Astrocyte (in vitro differentiated cells and primary cell): ENCODE results near the gene FAM193B. TPM values are rescaled to one million over a fixed set of nuclear protein-coding genes. Genes with fewer than 3 reads are reported as not detected.

ENCODE experiments used
- DNase-seq: peaks from one replicate; pipeline ENCODE4 v3.0.0-alpha.2; 2010; ENCODE audit warnings: low read depth
- FAIRE-seq: peaks from 2 replicates; lab custom pipeline; 2011; peaks lifted over from hg19 to GRCh38; lab: Jason Lieb, UNC
- H2AFZ ChIP-seq: 2 replicates; pipeline ENCODE4 v1.6.0; 2012; ENCODE audit warnings: low read depth, low read length, inconsistent platforms
- H3K27ac ChIP-seq: 2 replicates; pipeline ENCODE4 v1.5.1; 2011; ENCODE audit warnings: low read depth, low read length, inconsistent platforms
- H3K27me3 ChIP-seq: 2 replicates; pipeline ENCODE4 v1.6.0; 2011; ENCODE audit warnings: low read length, inconsistent platforms; ENCODE audit not compliant: insufficient read depth
- H3K36me3 ChIP-seq: 2 replicates; pipeline ENCODE4 v1.5.1; 2011; ENCODE audit warnings: low read length, inconsistent platforms; ENCODE audit not compliant: insufficient read depth
- H3K4me1 ChIP-seq: 2 replicates; pipeline ENCODE4 v1.5.1; 2011; ENCODE audit warnings: low read length, inconsistent platforms; ENCODE audit not compliant: insufficient read depth
- H3K4me2 ChIP-seq: 2 replicates; pipeline ENCODE4 v1.6.0; 2012; ENCODE audit warnings: low read length, inconsistent platforms
- H3K4me3 ChIP-seq: 2 replicates; pipeline ENCODE4 v1.5.1; 2011; ENCODE audit warnings: low read depth, mild to moderate bottlenecking, low read length, inconsistent platforms; ENCODE audit not compliant: insufficient read depth
- H3K79me2 ChIP-seq: 2 replicates; pipeline ENCODE4 v1.6.0; 2012; ENCODE audit warnings: mild to moderate bottlenecking, low read length, inconsistent platforms; ENCODE audit not compliant: insufficient read depth
- H3K9ac ChIP-seq: 2 replicates; pipeline ENCODE4 v1.6.0; 2012; ENCODE audit warnings: mild to moderate bottlenecking, low read length, inconsistent platforms
- H3K9me3 ChIP-seq: 2 replicates; pipeline ENCODE4 v1.5.1; 2012; ENCODE audit warnings: low read depth, mild to moderate bottlenecking, low read length, inconsistent platforms; ENCODE audit not compliant: insufficient read depth
- H4K20me1 ChIP-seq: 2 replicates; pipeline ENCODE4 v1.6.0; 2012; ENCODE audit warnings: low read length, inconsistent platforms; ENCODE audit not compliant: insufficient read depth
- H3K27ac Mint-ChIP-seq: one replicate; pipeline ENCODE4 v1.8.0; 2021; ENCODE audit warnings: mild to moderate bottlenecking, mixed read lengths; ENCODE audit not compliant: unreplicated experiment
- H3K27me3 Mint-ChIP-seq: one replicate; pipeline ENCODE4 v1.8.0; 2021; ENCODE audit warnings: low read depth, mixed read lengths; ENCODE audit not compliant: unreplicated experiment
- H3K36me3 Mint-ChIP-seq: one replicate; pipeline ENCODE4 v1.8.0; 2021; ENCODE audit warnings: low read depth, mixed read lengths; ENCODE audit not compliant: unreplicated experiment
- H3K4me1 Mint-ChIP-seq: one replicate; pipeline ENCODE4 v1.8.0; 2021; ENCODE audit warnings: low read depth, mixed read lengths; ENCODE audit not compliant: unreplicated experiment
- H3K4me3 Mint-ChIP-seq: one replicate; pipeline ENCODE4 v1.8.0; 2021; ENCODE audit warnings: mild to moderate bottlenecking, moderate library complexity, mixed read lengths; ENCODE audit not compliant: unreplicated experiment
- H3K9me3 Mint-ChIP-seq: one replicate; pipeline ENCODE4 v1.8.0; 2021; ENCODE audit warnings: mild to moderate bottlenecking, mixed read lengths; ENCODE audit not compliant: unreplicated experiment
- CTCF ChIP-seq: IDR thresholded peaks from 2 replicates; pipeline ENCODE4 v1.5.1; 2011; ENCODE audit warnings: low read depth, mild to moderate bottlenecking, inconsistent platforms, low read length, moderate library complexity; ENCODE audit not compliant: insufficient read depth
- EZH2 ChIP-seq: IDR thresholded peaks from 2 replicates; pipeline ENCODE4 v1.6.1; 2012; ENCODE audit warnings: mild to moderate bottlenecking, low read length, inconsistent platforms; ENCODE audit not compliant: insufficient read depth
- total RNA-seq: library from RNA; stranded (reverse); gene quantifications from 2 replicates; pipeline ENCODE4 v1.2.1, GENCODE V29; 2021

The FAM193B gene
- total RNA-seq, 1 donor from 2014 or later = 48.3 TPM

- H3K27ac ChIP-seq = peak overlapping the region; percentile 67
- H3K9ac ChIP-seq = peak overlapping the region; percentile 62
- no peaks in the 10 kb centered on the region for H3K27me3 Mint-ChIP-seq
- H3K36me3 Mint-ChIP-seq = no peaks in the 10 kb centered on the region
- FAIRE-seq (peak; percentile 89), DNase-seq (peak; percentile 97)
- H3K4me3 Mint-ChIP-seq = peak overlapping the region; percentile 36
- H3K4me2 ChIP-seq = peak overlapping the region; percentile 74
- H3K79me2 ChIP-seq = peaks cover 81% of the 10 kb centered on the region
- H3K27ac Mint-ChIP-seq = peak overlapping the region; percentile 97
- TF ChIP-seq EZH2 (no peak), CTCF (peak; percentile 26)
- peaks cover 80% of the 10 kb centered on the region for H4K20me1 ChIP-seq
- no peaks in the 10 kb centered on the region for H3K36me3 ChIP-seq
- peaks cover 45% of the 10 kb centered on the region for H3K4me1 Mint-ChIP-seq
- no peaks in the 10 kb centered on the region for H3K9me3 ChIP-seq
- H3K9me3 Mint-ChIP-seq = no peaks in the 10 kb centered on the region
- no peak overlapping the region for H3K4me3 ChIP-seq
- H3K4me1 ChIP-seq = peaks cover 15% of the 10 kb centered on the region
- no peaks in the 10 kb centered on the region for H3K27me3 ChIP-seq
- H2AFZ ChIP-seq = no peak overlapping the region
Observed at GRCh38 chr5:177546258-177546741, 8.1 kb downstream of the FAM193B start.

GRCh38 chr5:177545487-177546257, 8.7 kb downstream of the FAM193B start:
- no peaks in the 10 kb centered on the region for H3K9me3 ChIP-seq
- Mint-ChIP-seq H3K9me3 (no peaks in the 10 kb centered on the region), H3K27me3 (no peaks in the 10 kb centered on the region), H3K27ac (peak overlapping the region; percentile 97), H3K36me3 (no peaks in the 10 kb centered on the region), H3K4me3 (peak overlapping the region; percentile 36), H3K4me1 (peaks cover 45% of the 10 kb centered on the region)
- H3K79me2 ChIP-seq = peaks cover 80% of the 10 kb centered on the region
- H3K4me2 ChIP-seq = peak overlapping the region; percentile 74
- H3K4me1 ChIP-seq = peaks cover 15% of the 10 kb centered on the region
- H3K4me3 ChIP-seq = no peak overlapping the region
- H3K9ac ChIP-seq = no peak overlapping the region
- DNase-seq (peak; percentile 74), FAIRE-seq (no peak)
- no peaks in the 10 kb centered on the region for H3K27me3 ChIP-seq
- no peaks in the 10 kb centered on the region for H3K36me3 ChIP-seq
- no peak for TF ChIP-seq EZH2
- no peak for TF ChIP-seq CTCF
- no peak overlapping the region for H2AFZ ChIP-seq
- peaks cover 79% of the 10 kb centered on the region for H4K20me1 ChIP-seq
- H3K27ac ChIP-seq = peak overlapping the region; percentile 67
